ENCODE results near the gene ZNF512B. TPM values are rescaled to one million over a fixed set of nuclear protein-coding genes. Genes with fewer than 3 reads are reported as not detected.
A peak's percentile ranks its signal among the peaks of the same experiment; 100 is the strongest.

The ZNF512B gene
- total RNA-seq, 4 donors from 2014 or later: 5.8 to 7.4 (median 6.4) TPM

- TF ChIP-seq, protein P1, sequence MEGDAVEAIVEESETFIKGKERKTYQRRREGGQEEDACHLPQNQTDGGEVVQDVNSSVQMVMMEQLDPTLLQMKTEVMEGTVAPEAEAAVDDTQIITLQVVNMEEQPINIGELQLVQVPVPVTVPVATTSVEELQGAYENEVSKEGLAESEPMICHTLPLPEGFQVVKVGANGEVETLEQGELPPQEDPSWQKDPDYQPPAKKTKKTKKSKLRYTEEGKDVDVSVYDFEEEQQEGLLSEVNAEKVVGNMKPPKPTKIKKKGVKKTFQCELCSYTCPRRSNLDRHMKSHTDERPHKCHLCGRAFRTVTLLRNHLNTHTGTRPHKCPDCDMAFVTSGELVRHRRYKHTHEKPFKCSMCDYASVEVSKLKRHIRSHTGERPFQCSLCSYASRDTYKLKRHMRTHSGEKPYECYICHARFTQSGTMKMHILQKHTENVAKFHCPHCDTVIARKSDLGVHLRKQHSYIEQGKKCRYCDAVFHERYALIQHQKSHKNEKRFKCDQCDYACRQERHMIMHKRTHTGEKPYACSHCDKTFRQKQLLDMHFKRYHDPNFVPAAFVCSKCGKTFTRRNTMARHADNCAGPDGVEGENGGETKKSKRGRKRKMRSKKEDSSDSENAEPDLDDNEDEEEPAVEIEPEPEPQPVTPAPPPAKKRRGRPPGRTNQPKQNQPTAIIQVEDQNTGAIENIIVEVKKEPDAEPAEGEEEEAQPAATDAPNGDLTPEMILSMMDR (IDR thresholded peaks at IDR 0.05): no peak
- TF ChIP-seq POLR2A (IDR thresholded peaks at IDR 0.05): no peak
- H3K36me3 ChIP-seq: peaks cover 0 to 95% (median 0%) of the 10 kb centered on the region in 3 donors
- no peak for DNase-seq
- no peaks in the 10 kb centered on the region for H3K9me3 ChIP-seq
- no peaks in the 10 kb centered on the region for H3K4me1 ChIP-seq
- H3K4me3 ChIP-seq: no peak overlapping the region
- no peak overlapping the region for H3K27ac ChIP-seq
- H3K27me3 ChIP-seq: no peaks in the 10 kb centered on the region
These were observed 31.9 kb upstream of the ZNF512B start for GRCh38 chr20:64001607-64002011.

- Histone ChIP-seq H3K4me1 (no peaks in the 10 kb centered on the region), H3K27me3 (no peaks in the 10 kb centered on the region), H3K36me3 (peaks cover 0 to 97% (median 0%) of the 10 kb centered on the region in 3 donors), H3K9me3 (no peaks in the 10 kb centered on the region), H3K4me3 (no peak overlapping the region), H3K27ac (no peak overlapping the region)
- TF ChIP-seq, protein P1 (IDR thresholded peaks at IDR 0.05): no peak
- TF ChIP-seq POLR2A (IDR thresholded peaks at IDR 0.05): no peak
- no peak for DNase-seq
These were observed 31.2 kb upstream of the ZNF512B start for GRCh38 chr20:64000906-64001305.

DNA sequence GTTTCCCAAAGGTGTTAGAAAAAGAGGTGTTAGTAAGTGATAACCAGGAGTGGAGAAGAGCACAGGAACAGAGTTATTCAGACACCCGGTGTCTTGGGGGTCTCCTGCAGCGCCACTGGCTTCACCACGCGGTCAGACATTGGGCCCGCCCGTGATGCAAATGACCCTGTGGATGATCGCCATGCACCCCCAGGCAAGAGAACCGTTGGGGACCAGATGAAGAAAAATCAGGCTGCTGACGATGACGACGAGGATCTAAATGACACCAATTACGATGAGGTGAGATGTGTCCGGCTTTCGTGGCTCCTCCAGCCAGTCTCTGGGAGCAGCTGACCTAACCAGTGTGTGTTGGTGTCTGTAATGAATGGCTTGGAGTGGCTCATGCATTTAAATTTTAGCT lies 13.2 kb upstream of the ZNF512B start:
- no peak for DNase-seq
- no peak overlapping the region for H3K4me3 ChIP-seq
- H3K27me3 ChIP-seq: no peaks in the 10 kb centered on the region
- H3K4me1 ChIP-seq: peaks cover 2 to 44% (median 22%) of the 10 kb centered on the region in 4 donors
- peaks cover 0 to 52% (median 0%) of the 10 kb centered on the region in 3 donors for H3K36me3 ChIP-seq
- TF ChIP-seq, protein P1 (IDR thresholded peaks at IDR 0.05): no peak
- no peak for TF ChIP-seq POLR2A (IDR thresholded peaks at IDR 0.05)
- no peaks in the 10 kb centered on the region for H3K9me3 ChIP-seq
- no peak overlapping the region for H3K27ac ChIP-seq

- peak; percentile 70 to 74 for TF ChIP-seq POLR2A (IDR thresholded peaks at IDR 0.05)
- TF ChIP-seq, protein P1 (IDR thresholded peaks at IDR 0.05): peak; percentile 50 to 89 (median 80)
- H3K27me3 ChIP-seq: no peaks in the 10 kb centered on the region
- peak within 1 kb of the TSS; percentile 80 to 91 (median 90) for H3K27ac ChIP-seq
- H3K4me1 ChIP-seq: peaks cover 2 to 44% (median 23%) of the 10 kb centered on the region in 4 donors
- DNase-seq: peak; percentile 93 to 97 (median 96)
- peaks cover 0 to 33% (median 0%) of the 10 kb centered on the region in 3 donors for H3K36me3 ChIP-seq
- no peaks in the 10 kb centered on the region for H3K9me3 ChIP-seq
- peak within 1 kb of the TSS; percentile 79 to 92 (median 91) for H3K4me3 ChIP-seq
These were observed 11.3 kb upstream of the ZNF512B start, which contains the start of gene PRPF6 for GRCh38 chr20:63980806-63981728. TSS of gene PRPF6 (plus strand) at chr20:63981132. CDS start at chr20:63981246, 114 bp downstream.

- DNase-seq: peak in 1 of 3 donors; percentile 26
- H3K4me3 ChIP-seq: peak overlapping the region; percentile 79 to 92 (median 91)
- H3K27me3 ChIP-seq: no peaks in the 10 kb centered on the region
- TF ChIP-seq, protein P1 (IDR thresholded peaks at IDR 0.05): no peak
- TF ChIP-seq POLR2A (IDR thresholded peaks at IDR 0.05): no peak
- H3K27ac ChIP-seq: peak overlapping the region; percentile 80 to 91 (median 90)
- H3K4me1 ChIP-seq: peaks cover 2 to 44% (median 23%) of the 10 kb centered on the region in 4 donors
- H3K9me3 ChIP-seq: no peaks in the 10 kb centered on the region
- H3K36me3 ChIP-seq: peaks cover 0 to 26% (median 0%) of the 10 kb centered on the region in 3 donors
These were observed 10.6 kb upstream of the ZNF512B start for GRCh38 chr20:63980317-63980805.

Data from Peyer's patch (tissue), 4 donors.